ENCODE results near the gene VAV3.

Gene VAV3

GRCh38 chr1:107771377-107771776 is 193.6 kb downstream of the VAV3 start:
- H3K36me3 ChIP-seq (replicated peaks): no peaks in the 10 kb centered on the region
- TF ChIP-seq, protein P1, sequence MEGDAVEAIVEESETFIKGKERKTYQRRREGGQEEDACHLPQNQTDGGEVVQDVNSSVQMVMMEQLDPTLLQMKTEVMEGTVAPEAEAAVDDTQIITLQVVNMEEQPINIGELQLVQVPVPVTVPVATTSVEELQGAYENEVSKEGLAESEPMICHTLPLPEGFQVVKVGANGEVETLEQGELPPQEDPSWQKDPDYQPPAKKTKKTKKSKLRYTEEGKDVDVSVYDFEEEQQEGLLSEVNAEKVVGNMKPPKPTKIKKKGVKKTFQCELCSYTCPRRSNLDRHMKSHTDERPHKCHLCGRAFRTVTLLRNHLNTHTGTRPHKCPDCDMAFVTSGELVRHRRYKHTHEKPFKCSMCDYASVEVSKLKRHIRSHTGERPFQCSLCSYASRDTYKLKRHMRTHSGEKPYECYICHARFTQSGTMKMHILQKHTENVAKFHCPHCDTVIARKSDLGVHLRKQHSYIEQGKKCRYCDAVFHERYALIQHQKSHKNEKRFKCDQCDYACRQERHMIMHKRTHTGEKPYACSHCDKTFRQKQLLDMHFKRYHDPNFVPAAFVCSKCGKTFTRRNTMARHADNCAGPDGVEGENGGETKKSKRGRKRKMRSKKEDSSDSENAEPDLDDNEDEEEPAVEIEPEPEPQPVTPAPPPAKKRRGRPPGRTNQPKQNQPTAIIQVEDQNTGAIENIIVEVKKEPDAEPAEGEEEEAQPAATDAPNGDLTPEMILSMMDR (IDR thresholded peaks at IDR 0.05; ENCODE audit: low read depth, low read length, missing control alignments): no peak

GRCh38 chr1:107767156-107767582 is 197.8 kb downstream of the VAV3 start:
- in situ Hi-C loops (cut with HindIII; ENCODE audit: low pct_ligation_motif_present, low sequenced_read_pairs): no loop called here
- DNase-seq: no peak

More at GRCh38 chr1:107771377-107771776, 193.6 kb downstream of the VAV3 start:
- H3K4me3 ChIP-seq (ENCODE audit: low read depth, low read length): no peak overlapping the region
- no peak overlapping the region for H3K27ac ChIP-seq
- no peak for DNase-seq
- no peaks in the 10 kb centered on the region for H3K27me3 ChIP-seq (replicated peaks)
- in situ Hi-C loops (cut with HindIII; ENCODE audit: low pct_ligation_motif_present, low sequenced_read_pairs): no loop called here

GRCh38 chr1:107766533-107766932 is 198.4 kb downstream of the VAV3 start:
- DNase-seq: no peak
- in situ Hi-C loops (cut with HindIII; ENCODE audit: low pct_ligation_motif_present, low sequenced_read_pairs): no loop called here
- H3K27me3 ChIP-seq (replicated peaks): no peaks in the 10 kb centered on the region
- TF ChIP-seq, protein P1 (IDR thresholded peaks at IDR 0.05; ENCODE audit: low read depth, low read length, missing control alignments): no peak
- H3K4me3 ChIP-seq (ENCODE audit: low read depth, low read length): no peak overlapping the region
- no peaks in the 10 kb centered on the region for H3K36me3 ChIP-seq (replicated peaks)
- no peak overlapping the region for H3K27ac ChIP-seq

More at GRCh38 chr1:107767156-107767582, 197.8 kb downstream of the VAV3 start:
- H3K4me3 ChIP-seq (ENCODE audit: low read depth, low read length): no peak overlapping the region
- TF ChIP-seq, protein P1 (IDR thresholded peaks at IDR 0.05; ENCODE audit: low read depth, low read length, missing control alignments): no peak
- H3K27ac ChIP-seq: no peak overlapping the region
- no peaks in the 10 kb centered on the region for H3K36me3 ChIP-seq (replicated peaks)
- H3K27me3 ChIP-seq (replicated peaks): no peaks in the 10 kb centered on the region

DNA sequence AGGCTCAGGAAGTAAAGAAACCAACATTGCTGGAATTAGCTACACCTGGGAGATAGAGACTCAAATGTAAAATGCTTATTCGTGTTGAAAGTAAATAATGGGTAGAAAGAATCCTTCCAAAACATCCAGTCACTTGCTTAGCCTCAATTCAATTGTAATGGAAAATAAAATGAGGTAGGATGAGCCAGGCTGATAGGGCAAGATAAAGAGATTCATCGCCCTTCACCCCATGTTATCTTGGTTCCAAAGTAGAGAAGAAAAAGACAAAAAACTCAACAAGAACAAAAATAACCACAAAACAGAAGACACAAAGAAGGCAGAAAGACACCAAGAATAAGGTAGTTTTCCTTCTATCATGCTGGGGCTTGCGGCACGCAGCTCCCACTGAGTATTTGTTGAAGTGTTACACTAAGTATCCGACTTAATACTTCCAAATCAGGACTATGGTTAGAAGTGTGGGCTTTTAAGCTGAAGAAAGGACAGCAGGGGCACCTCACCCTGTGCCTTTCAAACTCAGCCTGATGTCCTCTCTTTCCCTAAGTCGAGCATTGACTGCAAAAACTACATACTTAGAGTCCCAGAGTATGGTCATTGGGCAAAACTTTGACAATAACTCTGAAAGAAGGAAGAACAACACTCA is 202.1 kb downstream of the VAV3 start:
- no peak overlapping the region for H3K27ac ChIP-seq
- H3K27me3 ChIP-seq (replicated peaks): no peaks in the 10 kb centered on the region
- H3K4me3 ChIP-seq (ENCODE audit: low read depth, low read length): no peak overlapping the region
- H3K36me3 ChIP-seq (replicated peaks): no peaks in the 10 kb centered on the region
- DNase-seq: no peak
- TF ChIP-seq, protein P1 (IDR thresholded peaks at IDR 0.05; ENCODE audit: low read depth, low read length, missing control alignments): no peak
- in situ Hi-C loops (cut with HindIII; ENCODE audit: low pct_ligation_motif_present, low sequenced_read_pairs): no loop called here

DNA sequence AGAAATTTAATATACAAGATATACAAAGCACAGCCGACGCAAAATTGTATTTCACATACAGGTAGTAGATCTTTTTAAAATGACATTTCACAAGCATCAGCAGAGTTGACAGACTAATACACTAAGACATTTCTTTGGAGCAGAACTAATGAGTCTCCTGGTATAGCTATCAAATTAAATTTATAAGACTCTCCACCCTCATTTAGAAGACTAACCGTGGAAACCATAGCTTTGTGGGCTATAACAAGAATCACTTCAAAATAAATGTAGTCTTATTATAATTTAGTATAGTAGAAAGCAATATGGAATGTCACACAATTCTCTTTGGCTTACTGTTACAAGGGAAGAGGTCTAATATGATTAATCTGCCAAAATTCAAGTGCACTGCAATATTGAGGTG is 204.9 kb downstream of the VAV3 start:
- TF ChIP-seq, protein P1 (IDR thresholded peaks at IDR 0.05; ENCODE audit: low read depth, low read length, missing control alignments): no peak
- DNase-seq: no peak
- Histone ChIP-seq H3K4me3 (ENCODE audit: low read depth, low read length) (no peak overlapping the region), H3K27me3 (replicated peaks) (no peaks in the 10 kb centered on the region), H3K36me3 (replicated peaks) (no peaks in the 10 kb centered on the region), H3K27ac (no peak overlapping the region)
- in situ Hi-C loops (cut with HindIII; ENCODE audit: low pct_ligation_motif_present, low sequenced_read_pairs): no loop called here
